Measurements from ENCODE around the gene PGR. TPM values are rescaled to one million over a fixed set of nuclear protein-coding genes. Genes with fewer than 3 reads are reported as not detected.

The PGR gene
- total RNA-seq, 1 donor from 2014 or later, result not detected

GRCh38 chr11:101008961-101009689, 120.5 kb downstream of the PGR start:
- Histone ChIP-seq H3K4me3 (ENCODE audit: low read depth, low read length) (no peak overlapping the region), H3K36me3 (ENCODE audit: control insufficient read depth, insufficient read depth, low read length) (no peaks in the 10 kb centered on the region), H3K27me3 (ENCODE audit: control insufficient read depth, insufficient read depth, low read length) (no peaks in the 10 kb centered on the region)
- FAIRE-seq, result no peak
- DNase-seq (ENCODE audit: low read depth), result no peak
- TF ChIP-seq CTCF (IDR thresholded peaks at IDR 0.05; ENCODE audit: insufficient read depth, low read length, severe bottlenecking), result no peak

- Histone ChIP-seq H3K4me3 (ENCODE audit: low read depth, low read length) (no peak overlapping the region), H3K27me3 (ENCODE audit: control insufficient read depth, insufficient read depth, low read length) (no peaks in the 10 kb centered on the region), H3K36me3 (ENCODE audit: control insufficient read depth, insufficient read depth, low read length) (no peaks in the 10 kb centered on the region)
- no peak for FAIRE-seq
- TF ChIP-seq CTCF (IDR thresholded peaks at IDR 0.05; ENCODE audit: insufficient read depth, low read length, severe bottlenecking), result no peak
- no peak for DNase-seq (ENCODE audit: low read depth)
Measured at GRCh38 chr11:101003468-101003867, 126.1 kb downstream of the PGR start.

- H3K4me3 ChIP-seq (ENCODE audit: low read depth, low read length), result no peak overlapping the region
- DNase-seq (ENCODE audit: low read depth), result no peak
- H3K27me3 ChIP-seq (ENCODE audit: control insufficient read depth, insufficient read depth, low read length), result no peaks in the 10 kb centered on the region
- H3K36me3 ChIP-seq (ENCODE audit: control insufficient read depth, insufficient read depth, low read length), result no peaks in the 10 kb centered on the region
- no peak for TF ChIP-seq CTCF (IDR thresholded peaks at IDR 0.05; ENCODE audit: insufficient read depth, low read length, severe bottlenecking)
- peak; percentile 18 for FAIRE-seq
Measured at GRCh38 chr11:100999756-101000155, 129.9 kb downstream of the PGR start.

GRCh38 chr11:100994966-100995365, 134.6 kb downstream of the PGR start:
- H3K4me3 ChIP-seq (ENCODE audit: low read depth, low read length), result no peak overlapping the region
- DNase-seq (ENCODE audit: low read depth) (peak; percentile 47), FAIRE-seq (no peak)
- H3K36me3 ChIP-seq (ENCODE audit: control insufficient read depth, insufficient read depth, low read length), result no peaks in the 10 kb centered on the region
- no peak for TF ChIP-seq CTCF (IDR thresholded peaks at IDR 0.05; ENCODE audit: insufficient read depth, low read length, severe bottlenecking)
- no peaks in the 10 kb centered on the region for H3K27me3 ChIP-seq (ENCODE audit: control insufficient read depth, insufficient read depth, low read length)

- FAIRE-seq, result no peak
- Histone ChIP-seq H3K36me3 (ENCODE audit: control insufficient read depth, insufficient read depth, low read length) (no peaks in the 10 kb centered on the region), H3K27me3 (ENCODE audit: control insufficient read depth, insufficient read depth, low read length) (no peaks in the 10 kb centered on the region), H3K4me3 (ENCODE audit: low read depth, low read length) (no peak overlapping the region)
- DNase-seq (ENCODE audit: low read depth), result peak; percentile 75
- TF ChIP-seq CTCF (IDR thresholded peaks at IDR 0.05; ENCODE audit: insufficient read depth, low read length, severe bottlenecking), result no peak
Measured at GRCh38 chr11:100991541-100991940, 138.1 kb downstream of the PGR start.

- H3K36me3 ChIP-seq (ENCODE audit: control insufficient read depth, insufficient read depth, low read length), result no peaks in the 10 kb centered on the region
- FAIRE-seq, result no peak
- no peak for DNase-seq (ENCODE audit: low read depth)
- no peak overlapping the region for H3K4me3 ChIP-seq (ENCODE audit: low read depth, low read length)
- no peaks in the 10 kb centered on the region for H3K27me3 ChIP-seq (ENCODE audit: control insufficient read depth, insufficient read depth, low read length)
- no peak for TF ChIP-seq CTCF (IDR thresholded peaks at IDR 0.05; ENCODE audit: insufficient read depth, low read length, severe bottlenecking)
Measured at GRCh38 chr11:100990931-100991330, 138.7 kb downstream of the PGR start.

Measured in bronchial epithelial cell (primary cell).